ENCODE results near the gene NDUFB5.

NDUFB5 gene

GRCh38 chr3:179676081-179676480, 71.5 kb downstream of the NDUFB5 start:
- no peak for DNase-seq (ENCODE audit: extremely low read depth in 1 of 2, low read depth in 1 of 2)
